ENCODE measurements around the gene SMARCE1.
"Not testable (repeated sequence)": the region's sequence is repeated elsewhere in the genome, so short reads cannot be mapped to it uniquely, and the experiment has no call there.

Gene SMARCE1

GRCh38 chr17:40608061-40608581 lies 39.5 kb downstream of the SMARCE1 start:
- DNase-seq = no peak

- DNase-seq = no peak
Measured at GRCh38 chr17:40607641-40608040, 40.0 kb downstream of the SMARCE1 start.

DNA sequence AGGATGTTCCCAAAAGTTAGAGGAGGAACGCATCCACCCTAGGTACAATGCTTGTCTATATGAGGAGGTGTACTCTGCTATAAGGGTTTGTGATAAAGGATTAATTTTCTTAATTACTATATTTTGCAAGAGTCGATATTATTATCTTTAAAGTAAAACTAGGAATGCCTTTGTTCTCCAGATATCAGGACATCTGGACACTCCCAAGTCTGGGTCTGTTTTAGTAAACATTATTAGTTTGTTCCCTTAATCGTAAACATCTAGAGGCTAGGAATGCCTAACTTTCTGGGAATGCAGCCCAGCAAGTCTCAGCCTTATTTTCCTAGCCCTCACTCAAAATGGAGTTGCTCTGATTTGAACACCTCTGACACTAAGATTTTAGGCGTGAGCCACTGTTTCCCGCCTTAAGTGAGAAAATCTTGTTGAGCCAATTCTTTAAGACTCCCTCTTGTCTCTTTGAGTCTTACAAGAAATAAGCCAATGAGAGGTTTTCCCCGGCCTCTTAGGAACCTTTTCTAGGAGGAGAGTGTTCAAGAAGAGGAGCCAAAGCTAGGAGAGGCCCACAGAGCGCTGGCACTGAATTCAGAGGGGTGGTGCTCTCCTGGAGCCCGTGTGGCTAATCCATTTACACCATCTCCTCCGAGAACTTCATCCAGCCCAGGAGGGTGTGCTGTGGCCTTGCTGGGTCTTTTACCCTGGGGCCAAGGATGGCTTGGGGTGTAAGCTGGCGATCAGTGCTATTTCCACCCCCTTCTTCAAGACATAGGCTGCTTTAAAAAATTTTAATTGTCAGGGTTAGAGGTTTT lies 40.9 kb downstream of the SMARCE1 start:
- DNase-seq = no peak

DNA sequence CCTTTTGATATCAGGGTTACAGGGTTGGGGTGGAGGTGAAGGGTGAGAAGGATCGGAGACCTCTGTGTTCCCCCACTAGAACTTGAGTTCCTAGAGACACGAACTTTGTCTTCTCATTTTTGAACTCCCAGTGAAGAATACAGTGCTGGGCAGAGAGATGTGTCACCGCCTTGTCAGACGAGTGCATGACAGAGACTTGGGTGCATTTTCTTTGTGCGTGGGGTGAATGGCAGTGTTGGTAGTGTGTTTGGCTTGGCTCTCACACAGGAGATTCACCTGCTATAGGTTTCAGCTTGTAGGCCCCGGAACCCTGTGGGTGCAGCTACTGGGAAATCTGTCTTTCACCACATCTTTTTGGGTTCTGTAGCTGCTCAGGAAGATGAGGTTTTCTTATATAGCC lies 42.3 kb downstream of the SMARCE1 start:
- DNase-seq = no peak

- DNase-seq = no peak
Measured at GRCh38 chr17:40604327-40605080, 43.1 kb downstream of the SMARCE1 start.

- DNase-seq = no peak
Measured at GRCh38 chr17:40602445-40603443, 44.9 kb downstream of the SMARCE1 start.

DNA sequence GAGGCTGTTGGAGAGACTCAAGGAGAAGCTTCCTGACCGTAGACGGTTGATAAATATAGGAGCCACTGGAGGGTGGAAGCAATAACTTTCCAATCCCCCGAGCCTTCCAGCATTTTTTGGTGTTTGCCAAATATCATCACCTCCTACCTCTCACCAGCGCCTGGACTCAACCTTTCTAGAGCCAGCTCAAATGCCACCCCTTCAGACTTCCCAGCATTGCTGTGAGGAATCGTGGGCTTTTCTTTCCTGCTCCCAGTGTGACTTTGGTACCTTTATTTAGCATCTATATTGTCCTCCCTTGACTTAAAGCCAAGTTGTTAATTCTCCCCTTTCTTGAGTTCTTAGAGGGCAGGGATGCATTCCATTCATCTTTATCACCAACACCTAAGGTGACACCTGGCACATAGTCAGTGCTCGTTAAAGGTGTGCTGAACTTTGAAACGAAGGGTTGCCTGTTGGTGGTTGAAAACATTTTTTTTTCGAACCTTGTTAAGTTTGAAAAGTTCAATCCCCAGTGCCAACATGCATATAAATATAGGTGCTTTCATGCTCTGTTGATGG lies 47.1 kb downstream of the SMARCE1 start:
- no peak for DNase-seq

DNA sequence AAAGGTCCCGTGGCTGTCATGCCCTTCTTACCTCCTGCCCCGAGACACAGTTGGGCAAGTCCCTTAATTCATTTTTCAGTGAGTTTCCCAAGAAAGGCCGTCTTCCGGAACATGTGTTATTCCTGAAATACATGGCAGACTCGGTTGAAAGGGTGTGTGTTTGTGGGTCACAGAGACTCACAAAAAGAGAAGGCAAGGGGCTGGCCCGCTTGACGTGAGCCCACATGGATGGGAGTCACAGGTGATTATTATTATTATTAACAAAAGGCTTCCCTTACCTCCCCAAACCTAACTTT lies 48.2 kb downstream of the SMARCE1 start:
- DNase-seq = no peak

DNA sequence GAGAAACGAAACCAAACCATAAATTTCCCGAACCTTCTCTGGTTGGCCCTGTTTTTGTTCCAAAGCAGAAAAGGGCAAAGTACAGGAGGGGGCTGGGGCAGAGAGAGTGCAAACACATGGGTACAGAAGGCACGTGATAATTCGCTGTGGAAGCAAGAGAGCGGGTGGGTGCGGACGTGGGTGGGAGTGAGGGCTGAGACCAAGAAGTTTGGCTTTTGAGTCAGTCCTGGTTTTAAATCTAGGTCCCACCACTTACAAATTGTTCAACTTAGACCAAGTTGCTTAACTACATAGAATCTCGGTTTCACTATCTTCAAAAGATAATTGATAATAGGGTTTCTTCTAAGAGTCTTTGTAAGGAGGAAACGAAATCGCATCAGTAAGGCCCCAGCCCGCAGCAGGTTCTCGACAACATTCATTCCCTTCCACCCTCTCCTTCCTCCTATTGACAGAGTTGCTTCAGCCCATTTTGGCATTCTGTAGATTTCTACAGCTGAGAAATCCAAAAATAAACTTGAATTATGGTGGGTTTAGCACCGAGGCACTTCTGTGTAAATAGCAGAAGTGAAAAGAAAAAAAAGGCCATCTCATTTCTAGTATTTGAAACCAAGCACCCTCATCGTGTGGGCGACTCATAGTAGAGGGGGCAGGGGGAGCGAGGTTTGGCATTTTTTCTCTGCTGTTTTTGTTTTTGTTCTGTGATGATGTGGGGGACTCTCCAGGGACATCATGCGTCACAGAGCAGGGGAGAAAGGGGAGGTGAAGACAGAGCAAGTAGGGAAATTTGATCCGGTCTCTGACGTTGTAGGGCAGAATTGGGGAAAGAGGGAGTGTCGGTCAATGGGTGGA lies 48.8 kb downstream of the SMARCE1 start:
- DNase-seq = no peak

DNA sequence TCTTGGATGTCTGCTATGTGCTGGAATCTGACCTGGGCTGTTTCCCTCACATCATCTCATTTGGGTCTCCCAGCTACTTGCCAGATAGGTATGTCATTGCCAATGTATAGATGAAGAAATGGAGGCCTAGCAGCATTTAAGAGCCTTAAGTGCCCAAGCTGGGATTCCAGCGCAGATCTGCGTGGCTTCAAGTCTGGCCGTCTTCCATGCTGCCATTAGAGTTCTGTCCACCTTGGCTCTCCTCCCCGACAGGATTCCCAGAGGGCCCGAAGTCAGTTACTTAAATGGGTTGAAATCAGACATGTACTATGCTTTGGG lies 49.4 kb downstream of the SMARCE1 start:
- no peak for DNase-seq

- no peak for DNase-seq
Measured at GRCh38 chr17:40597556-40598300, 49.9 kb downstream of the SMARCE1 start.

DNA sequence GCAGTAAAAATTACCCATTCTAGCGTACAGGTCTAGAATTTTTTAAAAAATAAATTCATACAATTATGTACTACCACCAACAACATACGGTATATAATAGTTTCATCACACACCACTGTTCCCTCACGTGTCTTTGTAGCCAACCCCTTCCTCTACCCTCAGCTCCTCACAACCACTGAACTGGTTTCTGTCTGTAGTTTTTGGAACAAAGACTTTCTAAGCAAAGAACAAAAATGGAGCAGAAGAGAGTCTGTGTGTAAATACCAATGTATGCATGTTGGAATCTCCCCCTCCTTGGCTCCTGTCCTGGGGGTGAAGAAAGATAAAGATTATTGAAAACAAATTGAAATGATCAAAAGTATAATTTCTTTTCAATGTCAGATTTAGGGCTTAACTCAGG lies 50.5 kb downstream of the SMARCE1 start:
- no peak for DNase-seq

DNA sequence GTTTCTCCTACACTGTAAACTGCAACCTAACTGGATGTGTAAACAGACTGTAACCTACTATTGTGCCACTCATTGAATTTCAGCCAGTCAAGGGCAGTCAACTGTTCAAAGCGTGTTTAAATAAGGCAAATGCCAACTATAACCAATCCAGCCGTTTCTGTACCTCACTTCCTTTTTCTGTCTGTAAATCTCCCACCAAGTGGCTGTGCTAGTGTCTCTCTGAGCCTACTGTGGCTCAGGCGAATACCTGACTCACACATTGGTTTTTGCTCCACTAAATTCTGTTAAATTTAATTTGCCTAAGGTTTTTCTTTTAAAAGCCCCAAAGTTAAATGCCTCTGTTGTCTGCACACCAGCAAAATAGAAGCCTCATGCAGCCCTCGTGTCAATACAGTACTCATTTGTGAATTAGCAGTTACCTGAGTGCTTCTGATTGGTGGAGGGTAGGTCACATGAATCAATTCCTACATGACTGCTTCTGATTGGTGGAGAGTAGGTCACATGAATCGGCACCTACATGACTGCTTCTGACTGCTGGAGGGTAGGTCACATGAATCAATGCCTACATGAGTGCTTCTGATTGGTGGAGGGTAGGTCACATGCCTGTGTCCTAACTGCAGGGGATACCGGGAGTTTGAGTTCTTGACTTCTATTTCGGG lies 51.2 kb downstream of the SMARCE1 start:
- no peak for DNase-seq

DNA sequence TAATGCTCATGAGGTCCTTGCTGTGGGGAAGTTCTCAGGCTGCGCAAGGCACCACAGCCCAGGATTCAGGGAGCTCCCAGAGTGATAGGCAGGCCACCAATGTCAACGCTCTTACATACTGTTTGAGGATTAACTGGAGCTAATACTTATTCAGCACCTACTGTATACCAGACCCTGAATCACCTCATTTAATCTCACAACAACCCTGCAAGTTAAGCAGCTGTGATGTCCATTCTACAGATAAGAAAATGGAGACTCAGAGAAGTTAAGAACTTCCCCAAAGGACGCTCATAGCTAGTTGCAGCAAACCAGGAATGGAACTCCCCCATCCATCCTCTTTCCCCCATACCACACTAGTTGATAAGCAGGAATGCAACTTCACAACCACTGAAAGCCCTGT lies 56.9 kb downstream of the SMARCE1 start:
- no peak for DNase-seq

- no peak for DNase-seq
Measured at GRCh38 chr17:40588552-40588951, 59.1 kb downstream of the SMARCE1 start.

DNA sequence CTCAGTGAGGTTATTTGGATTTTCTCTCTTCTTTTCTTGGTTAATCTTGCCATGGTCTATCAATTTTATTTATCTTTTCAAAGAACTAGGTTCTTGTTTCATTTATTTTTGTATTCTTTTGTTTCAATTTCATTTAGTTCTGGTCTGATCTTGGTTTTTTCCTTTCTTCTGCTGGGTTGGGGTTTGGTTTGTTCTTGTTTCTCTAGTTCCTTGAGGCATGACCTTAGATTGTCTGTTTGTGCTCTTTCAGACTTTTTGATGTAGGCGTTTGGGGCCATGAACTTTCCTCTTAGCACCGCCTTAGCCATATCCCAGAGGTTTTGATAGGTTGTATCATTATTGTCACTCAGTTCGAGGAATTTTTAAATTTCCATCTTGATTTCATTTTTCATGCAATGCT lies 61.4 kb downstream of the SMARCE1 start:
- DNase-seq = not testable (repeated sequence)

- DNase-seq = not testable (repeated sequence)
Measured at GRCh38 chr17:40584950-40585349, 62.7 kb downstream of the SMARCE1 start.

GRCh38 chr17:40582328-40582901 lies 65.2 kb downstream of the SMARCE1 start:
- DNase-seq = no peak

GRCh38 chr17:40580140-40580539 lies 67.5 kb downstream of the SMARCE1 start:
- no peak for DNase-seq

DNA sequence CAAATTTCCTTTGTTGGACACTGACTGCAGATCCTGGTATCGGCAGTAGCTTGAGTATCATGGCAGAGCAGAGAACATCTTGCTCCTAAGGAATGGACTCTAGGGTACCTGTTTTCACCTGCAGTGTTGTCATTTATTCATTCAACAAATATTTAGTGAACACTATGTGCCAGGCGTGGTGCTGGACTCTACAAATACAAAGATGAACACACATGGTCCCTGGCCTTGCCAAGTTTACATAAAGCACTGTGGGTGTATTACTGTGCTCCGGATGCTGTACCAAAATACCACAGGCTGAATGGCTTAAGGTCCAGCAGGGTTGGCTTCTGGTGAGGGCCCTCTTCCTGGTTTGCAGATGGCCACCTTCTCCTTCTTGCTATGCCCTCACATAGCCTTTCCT lies 68.1 kb downstream of the SMARCE1 start:
- no peak for DNase-seq

All from hippocampal formation (tissue), 2 donors.